Liver (tissue), 9 donors: ENCODE results near the gene IL32. TPM values are rescaled to one million over a fixed set of nuclear protein-coding genes. Genes with fewer than 3 reads are reported as not detected.

Experiments used
- DNase-seq: peaks from one replicate; pipeline ENCODE4 v3.0.0-alpha.2; 2017; ENCODE audit warnings: low spot score
- H3K27ac ChIP-seq, 2 donors: one replicate each; pipeline ENCODE4 v1.7.0; 2013; ENCODE audit warnings: inconsistent platforms in 2 of 2, low read length in 2 of 2, control low read depth in 1 of 2, low read depth in 1 of 2, mild to moderate bottlenecking in 1 of 2
- H3K27me3 ChIP-seq, 4 donors: one replicate each; pipeline versions ENCODE4 v1.6.1 to v1.7.0; 2013; ENCODE audit warnings: low read length in 3 of 4, inconsistent platforms in 1 of 4, mild to moderate bottlenecking in 1 of 4, moderate library complexity in 1 of 4; ENCODE audit not compliant: control insufficient read depth in 4 of 4, insufficient read depth in 4 of 4
- H3K36me3 ChIP-seq, 4 donors: one replicate each; pipeline versions ENCODE4 v1.6.1 to v1.7.0; 2013; ENCODE audit warnings: low read length in 3 of 4, mild to moderate bottlenecking in 3 of 4, low read depth in 1 of 4, moderate library complexity in 1 of 4; ENCODE audit not compliant: control insufficient read depth in 4 of 4, insufficient read depth in 3 of 4
- H3K4me1 ChIP-seq, 4 donors: one replicate each; pipeline versions ENCODE4 v1.6.1 to v1.7.0; 2013; ENCODE audit warnings: low read length in 3 of 4, mild to moderate bottlenecking in 3 of 4, moderate library complexity in 1 of 4; ENCODE audit not compliant: control insufficient read depth in 4 of 4, insufficient read depth in 4 of 4
- H3K4me3 ChIP-seq, 3 donors: one replicate each; pipeline versions ENCODE4 v1.6.1 to v1.7.0; 2013; ENCODE audit warnings: low read length in 3 of 3, control low read depth in 1 of 3, low read depth in 1 of 3, mild to moderate bottlenecking in 1 of 3
- H3K9ac ChIP-seq, 2 donors: one replicate each; pipeline ENCODE4 v1.7.0; 2013; ENCODE audit warnings: low read length in 2 of 2, mild to moderate bottlenecking in 2 of 2, moderate library complexity in 2 of 2, control low read depth in 1 of 2, low read depth in 1 of 2
- H3K9me3 ChIP-seq, 4 donors: one replicate each; pipeline versions ENCODE4 v1.6.1 to v1.7.0; 2013; ENCODE audit warnings: low read length in 3 of 4; ENCODE audit not compliant: control insufficient read depth in 4 of 4
- EGR1 ChIP-seq, 2 donors: IDR thresholded peaks; 2 replicates each; pipeline ENCODE4 v1.6.1; 2016 to 2018; ENCODE audit warnings: antibody characterized with exemption in 2 of 2, low read depth in 2 of 2
- FOXA1 ChIP-seq: IDR thresholded peaks from 2 replicates; pipeline ENCODE4 v1.6.1; 2016; ENCODE audit warnings: antibody characterized with exemption
- FOXA2 ChIP-seq: IDR thresholded peaks from 2 replicates; pipeline ENCODE4 v1.6.1; 2016; ENCODE audit warnings: antibody characterized with exemption
- GABPA ChIP-seq, 2 donors: IDR thresholded peaks in 1 of 2; conservative IDR thresholded peaks in 1 of 2; 2 replicates each; pipeline ENCODE4 v1.6.1; 2016; ENCODE audit warnings: antibody characterized with exemption in 2 of 2, mild to moderate bottlenecking in 1 of 2, moderate library complexity in 1 of 2
- HNF4A ChIP-seq, 2 donors: conservative IDR thresholded peaks; 2 replicates each; pipeline ENCODE4 v1.6.1; 2016; ENCODE audit warnings: antibody characterized with exemption in 2 of 2, mild to moderate bottlenecking in 2 of 2
- HNF4G ChIP-seq: IDR thresholded peaks from 2 replicates; pipeline ENCODE4 v1.6.1; 2016; ENCODE audit warnings: antibody characterized with exemption
- JUND ChIP-seq, 2 donors: IDR thresholded peaks; 2 replicates each; pipeline ENCODE4 v1.6.1; 2016; ENCODE audit warnings: antibody characterized with exemption in 2 of 2
- NR2F2 ChIP-seq: IDR thresholded peaks from 2 replicates; pipeline ENCODE4 v1.6.1; 2016; ENCODE audit warnings: antibody characterized with exemption
- RAD21 ChIP-seq, 2 donors: IDR thresholded peaks; 2 replicates each; pipeline ENCODE4 v1.6.1; 2016; ENCODE audit warnings: antibody characterized with exemption in 2 of 2, mild to moderate bottlenecking in 2 of 2
- RXRA ChIP-seq, 2 donors: IDR thresholded peaks; 2 replicates each; pipeline ENCODE4 v1.6.1; 2017 to 2018; ENCODE audit warnings: antibody characterized with exemption in 2 of 2, mild to moderate bottlenecking in 1 of 2
- SP1 ChIP-seq: IDR thresholded peaks from 2 replicates; pipeline ENCODE4 v1.6.1; 2018; ENCODE audit warnings: antibody characterized with exemption, mild to moderate bottlenecking
- TAF1 ChIP-seq: conservative IDR thresholded peaks from 2 replicates; pipeline ENCODE4 v1.6.1; 2016; ENCODE audit warnings: antibody characterized with exemption, mild to moderate bottlenecking
- YY1 ChIP-seq: IDR thresholded peaks from 2 replicates; pipeline ENCODE4 v1.6.1; 2016; ENCODE audit warnings: antibody characterized with exemption, mild to moderate bottlenecking
- WGBS: extraction: QIAGEN DNeasy Blood & Tissue Kit; methylation state at CpG from one replicate; pipeline ENCODE4 v1.1.7; 2013; 5-methylcytosine and 5-hydroxymethylcytosine counted together
- polyA plus RNA-seq, 2 donors: library from polyadenylated mRNA; stranded (reverse) in 1 of 2; unstranded in 1 of 2; fragments of 200-250 nt in 1 of 2; fragments of >200 nt in 1 of 2; fragmentation: Nextera tagmentation in 1 of 2; extraction: Ambion mirVana in 1 of 2; gene quantifications; one replicate each; pipeline versions ENCODE4 v1.2.1 to v1.2.3, GENCODE V29; 2013 to 2015
- total RNA-seq, 2 donors: library from RNA; depleted of rRNA; stranded (reverse); fragments of >200 nt; gene quantifications; one replicate each; pipeline ENCODE4 v1.2.3, GENCODE V29; 2014
- TF ChIP-seq, protein P1 (sequence below): fragments of 150-350 bp; IDR thresholded peaks from 2 replicates; pipeline ENCODE4 v1.5.1; 2017; ENCODE audit warnings: improper control_type of control experiment, low read depth, low read length; ENCODE audit not compliant: missing input control
- TF ChIP-seq, protein P2 (sequence below): IDR thresholded peaks from 2 replicates; pipeline ENCODE4 v1.6.1; 2016; ENCODE audit warnings: antibody characterized with exemption
- TF ChIP-seq, protein P3 (sequence below): IDR thresholded peaks from 2 replicates; pipeline ENCODE4 v1.6.1; 2016; ENCODE audit warnings: antibody characterized with exemption
- TF ChIP-seq, protein P4 (sequence below): IDR thresholded peaks from 2 replicates; pipeline ENCODE4 v1.6.1; 2016; ENCODE audit warnings: antibody characterized with exemption
- TF ChIP-seq, protein P5 (sequence below): IDR thresholded peaks from 2 replicates; pipeline ENCODE4 v1.6.1; 2016; ENCODE audit warnings: antibody characterized with exemption, mild to moderate bottlenecking
- donor health status: healthy.
- donor health status: healthy.
- donor health status: healthy.
- donor health status: healthy.
- donor health status: healthy.

The IL32 gene
- total and polyA plus RNA-seq, 4 donors, result 8.6 to 328 (median 196) TPM

DNA sequence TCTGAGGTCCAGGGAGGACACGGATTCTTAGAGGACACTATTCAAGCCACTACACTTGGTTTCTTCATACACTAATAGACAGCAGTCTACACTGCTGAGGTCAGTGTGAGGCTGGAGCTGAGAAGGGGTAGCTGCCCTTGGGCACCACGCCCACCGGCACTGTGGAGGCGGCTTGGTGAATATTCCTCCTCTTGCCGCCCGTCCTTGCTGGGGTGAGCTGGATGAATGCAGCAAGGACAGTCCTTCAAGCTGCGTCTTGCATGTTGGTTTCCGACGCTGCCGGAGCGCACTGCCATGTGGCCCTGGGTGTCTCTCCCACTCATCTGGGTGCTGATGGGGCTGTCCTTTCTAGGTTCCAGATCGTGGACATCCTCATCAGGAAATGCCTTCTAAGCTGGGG, 49.6 kb downstream of the IL32 start:
- H3K9ac ChIP-seq, result no peak overlapping the region
- TF ChIP-seq FOXA1 (no peak), SP1 (no peak), HNF4G (no peak), YY1 (no peak), RAD21 (IDR thresholded peaks at IDR 0.05) (no peak), NR2F2 (no peak), RXRA (IDR thresholded peaks at IDR 0.05) (no peak), FOXA2 (no peak), GABPA (IDR thresholded peaks at IDR 0.05 in 1 of 2, conservative IDR thresholded peaks at IDR 0.05 in 1 of 2) (no peak), EGR1 (IDR thresholded peaks at IDR 0.05; ENCODE audit: low read depth in 2 of 2) (no peak), HNF4A (conservative IDR thresholded peaks at IDR 0.05) (no peak), JUND (IDR thresholded peaks at IDR 0.05) (no peak), TAF1 (no peak)
- TF ChIP-seq, protein P1, sequence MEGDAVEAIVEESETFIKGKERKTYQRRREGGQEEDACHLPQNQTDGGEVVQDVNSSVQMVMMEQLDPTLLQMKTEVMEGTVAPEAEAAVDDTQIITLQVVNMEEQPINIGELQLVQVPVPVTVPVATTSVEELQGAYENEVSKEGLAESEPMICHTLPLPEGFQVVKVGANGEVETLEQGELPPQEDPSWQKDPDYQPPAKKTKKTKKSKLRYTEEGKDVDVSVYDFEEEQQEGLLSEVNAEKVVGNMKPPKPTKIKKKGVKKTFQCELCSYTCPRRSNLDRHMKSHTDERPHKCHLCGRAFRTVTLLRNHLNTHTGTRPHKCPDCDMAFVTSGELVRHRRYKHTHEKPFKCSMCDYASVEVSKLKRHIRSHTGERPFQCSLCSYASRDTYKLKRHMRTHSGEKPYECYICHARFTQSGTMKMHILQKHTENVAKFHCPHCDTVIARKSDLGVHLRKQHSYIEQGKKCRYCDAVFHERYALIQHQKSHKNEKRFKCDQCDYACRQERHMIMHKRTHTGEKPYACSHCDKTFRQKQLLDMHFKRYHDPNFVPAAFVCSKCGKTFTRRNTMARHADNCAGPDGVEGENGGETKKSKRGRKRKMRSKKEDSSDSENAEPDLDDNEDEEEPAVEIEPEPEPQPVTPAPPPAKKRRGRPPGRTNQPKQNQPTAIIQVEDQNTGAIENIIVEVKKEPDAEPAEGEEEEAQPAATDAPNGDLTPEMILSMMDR, result no peak
- TF ChIP-seq, protein P2, sequence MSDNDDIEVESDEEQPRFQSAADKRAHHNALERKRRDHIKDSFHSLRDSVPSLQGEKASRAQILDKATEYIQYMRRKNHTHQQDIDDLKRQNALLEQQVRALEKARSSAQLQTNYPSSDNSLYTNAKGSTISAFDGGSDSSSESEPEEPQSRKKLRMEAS, result no peak
- TF ChIP-seq, protein P3, sequence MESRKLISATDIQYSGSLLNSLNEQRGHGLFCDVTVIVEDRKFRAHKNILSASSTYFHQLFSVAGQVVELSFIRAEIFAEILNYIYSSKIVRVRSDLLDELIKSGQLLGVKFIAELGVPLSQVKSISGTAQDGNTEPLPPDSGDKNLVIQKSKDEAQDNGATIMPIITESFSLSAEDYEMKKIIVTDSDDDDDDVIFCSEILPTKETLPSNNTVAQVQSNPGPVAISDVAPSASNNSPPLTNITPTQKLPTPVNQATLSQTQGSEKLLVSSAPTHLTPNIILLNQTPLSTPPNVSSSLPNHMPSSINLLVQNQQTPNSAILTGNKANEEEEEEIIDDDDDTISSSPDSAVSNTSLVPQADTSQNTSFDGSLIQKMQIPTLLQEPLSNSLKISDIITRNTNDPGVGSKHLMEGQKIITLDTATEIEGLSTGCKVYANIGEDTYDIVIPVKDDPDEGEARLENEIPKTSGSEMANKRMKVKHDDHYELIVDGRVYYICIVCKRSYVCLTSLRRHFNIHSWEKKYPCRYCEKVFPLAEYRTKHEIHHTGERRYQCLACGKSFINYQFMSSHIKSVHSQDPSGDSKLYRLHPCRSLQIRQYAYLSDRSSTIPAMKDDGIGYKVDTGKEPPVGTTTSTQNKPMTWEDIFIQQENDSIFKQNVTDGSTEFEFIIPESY, result no peak
- TF ChIP-seq, protein P4, sequence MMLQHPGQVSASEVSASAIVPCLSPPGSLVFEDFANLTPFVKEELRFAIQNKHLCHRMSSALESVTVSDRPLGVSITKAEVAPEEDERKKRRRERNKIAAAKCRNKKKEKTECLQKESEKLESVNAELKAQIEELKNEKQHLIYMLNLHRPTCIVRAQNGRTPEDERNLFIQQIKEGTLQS, result no peak
- TF ChIP-seq, protein P5, sequence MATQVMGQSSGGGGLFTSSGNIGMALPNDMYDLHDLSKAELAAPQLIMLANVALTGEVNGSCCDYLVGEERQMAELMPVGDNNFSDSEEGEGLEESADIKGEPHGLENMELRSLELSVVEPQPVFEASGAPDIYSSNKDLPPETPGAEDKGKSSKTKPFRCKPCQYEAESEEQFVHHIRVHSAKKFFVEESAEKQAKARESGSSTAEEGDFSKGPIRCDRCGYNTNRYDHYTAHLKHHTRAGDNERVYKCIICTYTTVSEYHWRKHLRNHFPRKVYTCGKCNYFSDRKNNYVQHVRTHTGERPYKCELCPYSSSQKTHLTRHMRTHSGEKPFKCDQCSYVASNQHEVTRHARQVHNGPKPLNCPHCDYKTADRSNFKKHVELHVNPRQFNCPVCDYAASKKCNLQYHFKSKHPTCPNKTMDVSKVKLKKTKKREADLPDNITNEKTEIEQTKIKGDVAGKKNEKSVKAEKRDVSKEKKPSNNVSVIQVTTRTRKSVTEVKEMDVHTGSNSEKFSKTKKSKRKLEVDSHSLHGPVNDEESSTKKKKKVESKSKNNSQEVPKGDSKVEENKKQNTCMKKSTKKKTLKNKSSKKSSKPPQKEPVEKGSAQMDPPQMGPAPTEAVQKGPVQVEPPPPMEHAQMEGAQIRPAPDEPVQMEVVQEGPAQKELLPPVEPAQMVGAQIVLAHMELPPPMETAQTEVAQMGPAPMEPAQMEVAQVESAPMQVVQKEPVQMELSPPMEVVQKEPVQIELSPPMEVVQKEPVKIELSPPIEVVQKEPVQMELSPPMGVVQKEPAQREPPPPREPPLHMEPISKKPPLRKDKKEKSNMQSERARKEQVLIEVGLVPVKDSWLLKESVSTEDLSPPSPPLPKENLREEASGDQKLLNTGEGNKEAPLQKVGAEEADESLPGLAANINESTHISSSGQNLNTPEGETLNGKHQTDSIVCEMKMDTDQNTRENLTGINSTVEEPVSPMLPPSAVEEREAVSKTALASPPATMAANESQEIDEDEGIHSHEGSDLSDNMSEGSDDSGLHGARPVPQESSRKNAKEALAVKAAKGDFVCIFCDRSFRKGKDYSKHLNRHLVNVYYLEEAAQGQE, result no peak
- H3K4me1 ChIP-seq, result peaks cover 0 to 26% (median 18%) of the 10 kb centered on the region in 4 donors
- no peak overlapping the region for H3K27ac ChIP-seq
- H3K9me3 ChIP-seq, result no peaks in the 10 kb centered on the region
- H3K4me3 ChIP-seq, result no peak overlapping the region
- peaks cover 0 to 26% (median 3%) of the 10 kb centered on the region in 4 donors for H3K36me3 ChIP-seq
- no peaks in the 10 kb centered on the region for H3K27me3 ChIP-seq
- no peak for DNase-seq
- WGBS, result 94% methylated on average over 12 of the region's 12 CpGs
